Fibroblast of the aortic adventitia (primary cell): ENCODE results near the gene ARHGAP6. TPM values are rescaled to one million over a fixed set of nuclear protein-coding genes. Genes with fewer than 3 reads are reported as not detected.
A peak's percentile ranks its signal among the peaks of the same experiment; 100 is the strongest.
"Not testable (repeated sequence)": the region's sequence is repeated elsewhere in the genome, so short reads cannot be mapped to it uniquely, and the experiment has no call there.

ENCODE experiments used
- DNase-seq: peaks from one replicate; pipeline ENCODE4 v3.0.0-alpha.2; 2010; ENCODE audit warnings: low read depth
- H3K4me3 ChIP-seq: 2 replicates; pipeline ENCODE4 v1.5.1; 2011; ENCODE audit warnings: low read depth, mild to moderate bottlenecking, control low read depth, low read length, moderate library complexity
- CTCF ChIP-seq: IDR thresholded peaks from 2 replicates; pipeline ENCODE4 v1.5.1; 2011; ENCODE audit warnings: mild to moderate bottlenecking, low read length, control low read depth, inconsistent platforms; ENCODE audit not compliant: insufficient read depth
- total RNA-seq: library from RNA; depleted of rRNA; stranded (reverse); fragments of >200 nt; gene quantifications from 2 replicates; pipeline ENCODE4 v1.2.3, GENCODE V29; 2012; ENCODE audit warnings: low replicate concordance

Gene ARHGAP6
- total RNA-seq, 1 donor = 16.9 TPM

- no peak for DNase-seq
- TF ChIP-seq CTCF = no peak
- H3K4me3 ChIP-seq = no peak overlapping the region
Observed at GRCh38 chrX:11626351-11626750, 39.4 kb downstream of the ARHGAP6 start.

GRCh38 chrX:11619441-11619840 lies 46.3 kb downstream of the ARHGAP6 start:
- H3K4me3 ChIP-seq = no peak overlapping the region
- DNase-seq = peak; percentile 91
- TF ChIP-seq CTCF = no peak

- not testable (repeated sequence) for DNase-seq
Observed at GRCh38 chrX:11614253-11614652, 51.5 kb downstream of the ARHGAP6 start.

GRCh38 chrX:11611965-11612364 lies 53.8 kb downstream of the ARHGAP6 start:
- no peak for TF ChIP-seq CTCF
- H3K4me3 ChIP-seq = no peak overlapping the region
- no peak for DNase-seq

More at GRCh38 chrX:11614253-11614652, 51.5 kb downstream of the ARHGAP6 start:
- not testable (repeated sequence) for H3K4me3 ChIP-seq

GRCh38 chrX:11611161-11611560 lies 54.6 kb downstream of the ARHGAP6 start:
- no peak overlapping the region for H3K4me3 ChIP-seq
- peak; percentile 32 for DNase-seq
- TF ChIP-seq CTCF = no peak

GRCh38 chrX:11609109-11609508 lies 56.6 kb downstream of the ARHGAP6 start:
- no peak for TF ChIP-seq CTCF
- DNase-seq = no peak
- no peak overlapping the region for H3K4me3 ChIP-seq

- H3K4me3 ChIP-seq = no peak overlapping the region
- TF ChIP-seq CTCF = no peak
- no peak for DNase-seq
Observed at GRCh38 chrX:11606408-11606807, 59.3 kb downstream of the ARHGAP6 start.
